Lung microvascular endothelial cell (primary cell): ENCODE data around the gene RNPC3. TPM values are rescaled to one million over a fixed set of nuclear protein-coding genes. Genes with fewer than 3 reads are reported as not detected.
"Not testable (repeated sequence)": the region's sequence is repeated elsewhere in the genome, so short reads cannot be mapped to it uniquely, and the experiment has no call there.

ENCODE experiments used
- DNase-seq, 2 donors: peaks; one replicate each; pipeline versions ENCODE4 v3.0.0 to v3.0.0-alpha.2; 2010; ENCODE audit warnings: low read depth in 2 of 2
- total RNA-seq: library from RNA; depleted of rRNA; stranded (reverse); fragments of >200 nt; gene quantifications from 2 replicates; pipeline ENCODE4 v1.2.1, GENCODE V29; 2014

Gene RNPC3
- total RNA-seq, 1 donor from 2014 or later = 4.8 TPM

DNA sequence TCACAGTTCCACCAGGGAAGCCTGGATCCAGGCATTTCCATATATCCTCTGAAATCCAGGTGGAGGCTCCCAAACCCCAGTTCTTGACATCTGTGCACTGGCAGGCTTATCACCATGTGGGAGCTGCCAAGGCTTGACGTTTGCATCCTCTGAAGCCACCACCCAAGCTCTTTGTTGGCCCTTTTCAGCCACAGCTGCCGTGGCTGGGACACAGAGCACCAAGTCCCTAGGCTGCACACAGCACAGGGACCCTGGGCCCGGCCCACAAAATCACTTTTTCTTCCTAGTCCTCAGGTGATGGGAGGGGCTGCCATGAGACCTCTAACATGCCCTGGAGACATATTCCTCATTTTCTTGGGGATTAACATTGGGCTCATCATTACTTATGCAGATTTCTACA lies 22.3 kb downstream of the RNPC3 start:
- DNase-seq = no peak

DNA sequence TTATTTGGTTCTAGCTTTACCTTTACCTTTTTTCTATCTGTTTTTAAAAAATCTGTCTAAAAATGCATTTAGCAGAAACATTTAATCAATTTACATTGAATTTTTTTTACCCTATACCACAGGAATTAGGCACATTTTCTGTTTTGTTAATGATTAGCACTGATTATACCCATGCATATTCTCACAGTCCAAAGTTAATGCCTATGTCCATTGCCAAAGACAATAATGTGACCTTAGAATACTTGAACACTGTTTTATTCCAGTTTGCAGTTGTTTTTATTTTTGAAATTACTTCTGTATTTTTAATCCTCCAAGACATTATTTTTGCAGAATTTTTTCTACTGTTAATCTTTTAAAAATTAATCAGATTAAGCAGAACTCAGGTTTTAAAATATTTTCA lies 34.9 kb downstream of the RNPC3 start:
- no peak for DNase-seq

- DNase-seq = not testable (repeated sequence)
These were observed 35.6 kb downstream of the RNPC3 start for GRCh38 chr1:103561124-103561523.

DNA sequence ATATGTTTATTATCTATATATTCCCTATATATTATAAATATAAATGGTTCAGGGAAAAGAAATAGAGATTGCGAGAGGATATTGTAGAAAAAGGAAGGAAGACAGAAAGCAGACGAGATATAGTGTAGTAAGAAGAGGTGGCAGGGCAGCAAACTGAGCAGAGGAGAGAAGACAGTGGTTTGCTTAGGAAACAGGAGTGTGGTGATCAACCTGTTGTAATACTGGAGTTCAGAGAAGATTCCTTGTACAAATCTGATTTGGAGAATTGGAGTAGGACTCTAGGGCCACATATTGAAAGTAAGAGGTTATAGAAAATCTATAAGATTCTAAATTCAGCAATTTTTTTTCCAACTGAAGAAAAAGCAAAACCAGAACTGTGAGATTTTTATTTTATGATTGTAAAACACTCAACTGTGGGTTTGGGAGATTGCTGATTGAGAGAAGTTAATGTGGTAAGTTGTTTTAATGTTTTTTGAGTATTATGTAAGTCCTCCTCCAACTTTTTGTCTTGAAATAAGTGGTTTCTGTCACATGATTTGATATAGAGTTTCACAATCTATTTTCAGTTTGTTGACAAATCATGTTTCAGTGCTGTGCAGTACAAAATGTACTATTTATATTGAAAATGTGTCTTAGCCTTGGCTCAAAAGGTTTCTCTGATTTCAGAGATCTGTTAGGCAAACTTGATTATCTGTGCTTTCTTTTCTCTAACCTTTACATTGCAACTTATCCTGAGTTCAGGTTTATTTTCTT lies 36.3 kb downstream of the RNPC3 start:
- DNase-seq = no peak

GRCh38 chr1:103563056-103563455 lies 37.6 kb downstream of the RNPC3 start:
- no peak for DNase-seq

GRCh38 chr1:103569493-103569892 lies 44.0 kb downstream of the RNPC3 start:
- no peak for DNase-seq

GRCh38 chr1:103571289-103571688 lies 45.8 kb downstream of the RNPC3 start, which contains the start of gene AMY2B:
Gene AMY2B, plus strand, starts transcription at chr1:103571589. Its CDS starts 14 bp downstream, at chr1:103571603.
- DNase-seq = not testable (repeated sequence)

DNA sequence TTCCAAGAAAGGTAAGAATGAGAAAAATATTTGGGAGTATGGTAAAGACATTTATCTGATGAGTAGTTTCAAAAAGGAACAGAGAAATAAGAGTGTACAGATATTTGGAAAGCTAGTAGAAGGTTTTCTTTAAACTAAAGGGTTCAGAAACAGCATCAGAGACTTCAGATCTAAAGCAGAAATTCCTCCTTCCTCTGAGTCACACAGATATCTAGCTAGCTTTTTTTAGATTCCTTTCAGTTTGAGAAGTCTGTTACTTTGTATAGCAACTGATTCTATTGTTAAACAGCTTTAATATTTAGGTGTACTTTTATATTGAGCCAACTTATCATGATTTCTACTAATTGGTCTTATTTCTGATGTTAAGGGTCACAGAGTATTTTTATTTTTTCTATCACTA lies 50.6 kb downstream of the RNPC3 start:
- DNase-seq = no peak

DNA sequence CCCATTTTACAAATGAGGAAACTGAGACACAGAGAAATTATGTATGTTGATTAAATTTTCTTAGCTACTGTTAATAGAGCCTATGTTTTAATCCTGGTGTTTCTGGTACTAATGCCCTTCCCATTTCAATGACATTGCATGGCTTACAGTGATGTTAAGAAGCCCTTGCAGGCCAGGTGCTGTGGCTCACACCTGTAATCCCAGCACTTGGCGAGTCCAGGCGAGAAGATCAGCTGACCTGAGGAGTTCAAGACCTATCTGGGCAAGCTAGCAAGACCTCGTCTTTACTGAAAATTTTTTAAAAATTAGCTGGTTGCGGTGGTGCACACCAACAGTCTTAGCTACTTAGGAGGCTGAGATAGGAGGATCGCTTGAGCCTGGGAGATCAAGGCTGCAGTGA lies 51.3 kb downstream of the RNPC3 start:
- not testable (repeated sequence) for DNase-seq

DNA sequence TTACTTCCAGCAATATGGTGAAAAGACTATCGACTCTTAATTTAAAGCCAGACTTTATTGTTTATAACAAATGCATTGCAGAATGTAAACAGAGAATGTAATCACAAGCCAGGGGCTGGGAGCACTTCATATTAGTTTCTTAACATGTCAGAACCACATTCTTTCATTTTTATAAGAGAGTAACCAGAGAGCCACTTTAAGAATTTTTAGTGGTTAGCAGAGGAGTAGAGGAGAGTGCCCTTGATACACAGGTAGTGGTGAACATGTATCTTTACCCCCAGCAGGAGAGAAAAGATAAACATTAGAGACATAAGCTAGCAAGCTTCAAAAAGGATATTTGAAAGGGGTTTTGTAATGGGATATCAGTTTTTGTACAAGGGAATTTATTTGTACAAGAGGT lies 57.0 kb downstream of the RNPC3 start:
- DNase-seq = no peak

- no peak for DNase-seq
These were observed 58.4 kb downstream of the RNPC3 start for GRCh38 chr1:103583887-103584286.

DNA sequence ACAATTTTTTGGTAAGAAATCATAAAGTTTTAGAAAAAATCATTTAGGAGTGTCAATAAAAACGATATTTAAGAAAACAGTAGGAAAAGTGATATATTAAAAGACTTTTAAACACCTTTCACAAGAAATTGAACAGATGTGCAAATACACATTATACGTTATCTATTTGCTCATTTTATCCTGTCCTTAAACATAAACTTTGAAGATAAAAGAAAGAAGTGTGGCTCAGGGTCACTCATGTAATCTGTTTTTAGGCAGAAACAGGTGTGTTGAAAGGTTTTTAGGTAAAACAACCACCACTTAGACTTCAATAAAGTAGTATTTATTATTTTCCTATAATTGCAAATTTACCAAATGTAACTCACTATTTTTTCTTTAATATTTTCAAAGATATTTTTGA lies 59.0 kb downstream of the RNPC3 start:
- DNase-seq = no peak

DNA sequence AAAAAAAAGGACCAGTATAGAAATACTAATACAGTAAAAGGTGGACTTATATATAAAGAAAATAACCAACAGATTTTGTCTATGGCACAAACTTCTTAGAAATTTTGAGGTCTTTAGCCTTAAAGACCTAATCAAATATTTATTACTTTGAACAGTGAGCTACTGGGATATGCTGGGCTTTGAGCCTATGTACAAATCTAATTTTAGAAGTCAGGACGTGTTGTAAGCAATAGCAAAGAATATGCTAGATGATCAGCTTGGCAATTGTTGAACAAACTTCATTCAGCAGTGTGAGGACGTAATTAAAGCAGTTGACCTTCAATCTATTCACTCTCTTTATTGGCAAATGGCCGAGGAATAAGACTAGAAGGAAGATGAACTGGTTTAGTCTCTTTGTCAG lies 77.2 kb downstream of the RNPC3 start:
- not testable (repeated sequence) for DNase-seq

Other genes starting within 250 kb of the RNPC3 start
- gene AMY2B, start 45.9 kb downstream of the RNPC3 start, total RNA-seq = 0.65 and 1.8 TPM in 2 replicates
- not detected in 2 replicates for gene AMY2A, start 91.7 kb downstream of the RNPC3 start, total RNA-seq
- not detected in 2 replicates for gene AMY1A, start 130.1 kb downstream of the RNPC3 start, total RNA-seq
- gene AMY1B, start 170.5 kb downstream of the RNPC3 start, total RNA-seq = not detected in 2 replicates
- not detected in 2 replicates for gene AMY1C, start 224.2 kb downstream of the RNPC3 start, total RNA-seq